Tibial artery (tissue), 4 donors: ENCODE results near the gene TRMT1.
A peak's percentile ranks its signal among the peaks of the same experiment; 100 is the strongest.

ENCODE experiments used
- DNase-seq, 2 donors: peaks; one replicate each; pipeline ENCODE4 v3.0.0-alpha.2; 2019
- H3K27ac ChIP-seq, 2 donors: fragments of 200-600 bp; sonication (generic) in 1 of 2; 1 replicate in 1 of 2; 2 replicates in 1 of 2; pipeline ENCODE4 v1.5.1; 2018 to 2019; ENCODE audit warnings: mild to moderate bottlenecking in 1 of 2
- H3K27me3 ChIP-seq, 2 donors: fragments of 200-600 bp; sonication (generic) in 1 of 2; one replicate each; pipeline versions ENCODE4 v1.5.1 to v1.6.0; 2016 to 2019
- H3K36me3 ChIP-seq, 3 donors: fragments of 200-600 bp; sonication (generic) in 2 of 3; one replicate each; pipeline ENCODE4 v1.5.1; 2016 to 2019; ENCODE audit warnings: mild to moderate bottlenecking in 2 of 3
- H3K4me1 ChIP-seq, 4 donors: fragments of 200-600 bp; sonication (generic) in 2 of 4; 1 replicate in 3 of 4; 2 replicates in 1 of 4; pipeline ENCODE4 v1.5.1; 2016 to 2019
- H3K4me3 ChIP-seq, 2 donors: fragments of 200-600 bp; sonication (generic) in 1 of 2; 1 replicate in 1 of 2; 2 replicates in 1 of 2; pipeline ENCODE4 v1.5.1; 2018 to 2019; ENCODE audit warnings: mild to moderate bottlenecking in 2 of 2
- H3K9me3 ChIP-seq, 3 donors: fragments of 200-600 bp; sonication (generic) in 1 of 3; one replicate each; pipeline ENCODE4 v1.5.1; 2016 to 2019
- intact Hi-C: fragments of 100-400 bp; cut with DNase I; formaldehyde crosslinking; loops from one replicate; pipeline ENCODE4 v1.15.0; 2023; ENCODE audit warnings: low total_unique reads
- TF ChIP-seq, protein P1 (sequence below), 2 experiments: fragments of 200-600 bp in 1 of 2; fragments of 450-650 bp in 1 of 2; IDR thresholded peaks; one replicate each; pipeline ENCODE4 v1.5.1; 2017 to 2019; ENCODE audit warnings: antibody characterized with exemption in 2 of 2, mild to moderate bottlenecking in 1 of 2, moderate library complexity in 1 of 2

Gene TRMT1

DNA sequence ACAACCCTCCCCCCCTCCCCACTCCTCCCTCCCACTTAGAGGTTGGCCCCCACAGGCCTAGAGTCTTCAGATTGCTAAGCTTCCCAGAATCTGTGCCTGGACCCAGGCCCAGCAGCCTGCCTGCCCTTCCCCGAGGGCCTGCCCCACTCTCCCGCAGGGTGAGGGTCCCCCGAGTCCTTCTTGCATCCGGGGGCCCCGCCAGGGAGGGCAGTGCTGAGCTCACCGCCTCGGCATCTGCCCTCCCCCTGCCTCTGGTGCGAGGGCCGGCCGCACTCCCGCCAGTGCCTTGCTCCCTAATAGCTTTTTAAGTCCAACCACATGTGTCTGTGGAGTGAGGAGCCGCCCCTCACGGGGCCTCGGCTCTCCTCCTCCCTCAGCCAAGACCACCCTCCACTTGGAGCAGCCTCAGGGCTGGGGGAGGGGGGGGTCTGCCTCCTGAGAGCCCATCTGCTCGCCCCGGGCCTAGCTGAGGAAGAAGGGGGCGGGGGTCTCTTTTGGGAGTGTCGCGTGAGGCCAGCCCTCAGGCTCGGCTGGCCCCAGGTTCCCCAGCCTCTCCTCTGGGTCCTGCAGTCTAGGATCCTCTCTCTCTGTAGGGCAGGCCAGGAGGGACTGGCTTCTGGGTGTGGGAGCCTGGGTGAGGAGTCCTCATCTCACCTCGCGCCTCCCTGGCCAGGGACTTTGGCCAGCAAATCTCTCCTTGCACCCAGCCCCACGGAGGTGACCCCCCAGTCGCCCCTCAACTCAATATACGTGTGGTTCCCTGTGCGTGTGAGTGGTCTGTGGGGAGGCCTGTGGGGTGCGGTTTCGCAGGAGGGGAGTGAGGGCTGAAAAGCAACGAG, 61.1 kb downstream of the TRMT1 start:
- H3K4me3 ChIP-seq: peak overlapping the region; percentile 24 to 35
- peak overlapping the region; percentile 92 to 99 for H3K27ac ChIP-seq
- peak; percentile 86 to 95 for DNase-seq

More for the DNA sequence above, 61.1 kb downstream of the TRMT1 start:
- TF ChIP-seq, protein P1, sequence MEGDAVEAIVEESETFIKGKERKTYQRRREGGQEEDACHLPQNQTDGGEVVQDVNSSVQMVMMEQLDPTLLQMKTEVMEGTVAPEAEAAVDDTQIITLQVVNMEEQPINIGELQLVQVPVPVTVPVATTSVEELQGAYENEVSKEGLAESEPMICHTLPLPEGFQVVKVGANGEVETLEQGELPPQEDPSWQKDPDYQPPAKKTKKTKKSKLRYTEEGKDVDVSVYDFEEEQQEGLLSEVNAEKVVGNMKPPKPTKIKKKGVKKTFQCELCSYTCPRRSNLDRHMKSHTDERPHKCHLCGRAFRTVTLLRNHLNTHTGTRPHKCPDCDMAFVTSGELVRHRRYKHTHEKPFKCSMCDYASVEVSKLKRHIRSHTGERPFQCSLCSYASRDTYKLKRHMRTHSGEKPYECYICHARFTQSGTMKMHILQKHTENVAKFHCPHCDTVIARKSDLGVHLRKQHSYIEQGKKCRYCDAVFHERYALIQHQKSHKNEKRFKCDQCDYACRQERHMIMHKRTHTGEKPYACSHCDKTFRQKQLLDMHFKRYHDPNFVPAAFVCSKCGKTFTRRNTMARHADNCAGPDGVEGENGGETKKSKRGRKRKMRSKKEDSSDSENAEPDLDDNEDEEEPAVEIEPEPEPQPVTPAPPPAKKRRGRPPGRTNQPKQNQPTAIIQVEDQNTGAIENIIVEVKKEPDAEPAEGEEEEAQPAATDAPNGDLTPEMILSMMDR (IDR thresholded peaks at IDR 0.05): peak in 1 of 2 experiments; percentile 6
- intact Hi-C loops: loop anchor here (5.0 kb wide), 1 partner anchor 33 kb away; no protein-coding TSS in a partner anchor
- no peaks in the 10 kb centered on the region for H3K36me3 ChIP-seq
- peaks cover 0 to 100% (median 99%) of the 10 kb centered on the region in 4 donors for H3K4me1 ChIP-seq
- H3K27me3 ChIP-seq: no peaks in the 10 kb centered on the region
- no peaks in the 10 kb centered on the region for H3K9me3 ChIP-seq
